Liver (tissue), 9 donors: ENCODE measurements around the gene ZFAND2B. TPM values are rescaled to one million over a fixed set of nuclear protein-coding genes. Genes with fewer than 3 reads are reported as not detected.

Experiments used
- DNase-seq: peaks from one replicate; pipeline ENCODE4 v3.0.0-alpha.2; 2017; ENCODE audit warnings: low spot score
- H3K27ac ChIP-seq, 2 donors: one replicate each; pipeline ENCODE4 v1.7.0; 2013; ENCODE audit warnings: inconsistent platforms in 2 of 2, low read length in 2 of 2, control low read depth in 1 of 2, low read depth in 1 of 2, mild to moderate bottlenecking in 1 of 2
- H3K27me3 ChIP-seq, 4 donors: one replicate each; pipeline versions ENCODE4 v1.6.1 to v1.7.0; 2013; ENCODE audit warnings: low read length in 3 of 4, inconsistent platforms in 1 of 4, mild to moderate bottlenecking in 1 of 4, moderate library complexity in 1 of 4; ENCODE audit not compliant: control insufficient read depth in 4 of 4, insufficient read depth in 4 of 4
- H3K36me3 ChIP-seq, 4 donors: one replicate each; pipeline versions ENCODE4 v1.6.1 to v1.7.0; 2013; ENCODE audit warnings: low read length in 3 of 4, mild to moderate bottlenecking in 3 of 4, low read depth in 1 of 4, moderate library complexity in 1 of 4; ENCODE audit not compliant: control insufficient read depth in 4 of 4, insufficient read depth in 3 of 4
- H3K4me1 ChIP-seq, 4 donors: one replicate each; pipeline versions ENCODE4 v1.6.1 to v1.7.0; 2013; ENCODE audit warnings: low read length in 3 of 4, mild to moderate bottlenecking in 3 of 4, moderate library complexity in 1 of 4; ENCODE audit not compliant: control insufficient read depth in 4 of 4, insufficient read depth in 4 of 4
- H3K4me3 ChIP-seq, 3 donors: one replicate each; pipeline versions ENCODE4 v1.6.1 to v1.7.0; 2013; ENCODE audit warnings: low read length in 3 of 3, control low read depth in 1 of 3, low read depth in 1 of 3, mild to moderate bottlenecking in 1 of 3
- H3K9ac ChIP-seq, 2 donors: one replicate each; pipeline ENCODE4 v1.7.0; 2013; ENCODE audit warnings: low read length in 2 of 2, mild to moderate bottlenecking in 2 of 2, moderate library complexity in 2 of 2, control low read depth in 1 of 2, low read depth in 1 of 2
- H3K9me3 ChIP-seq, 4 donors: one replicate each; pipeline versions ENCODE4 v1.6.1 to v1.7.0; 2013; ENCODE audit warnings: low read length in 3 of 4; ENCODE audit not compliant: control insufficient read depth in 4 of 4
- ATF3 ChIP-seq: IDR thresholded peaks from 2 replicates; pipeline ENCODE4 v1.6.1; 2016; ENCODE audit warnings: antibody characterized with exemption
- CTCF ChIP-seq: fragments of 150-350 bp; IDR thresholded peaks from 2 replicates; pipeline ENCODE4 v1.5.1; 2017; ENCODE audit warnings: improper control_type of control experiment, low read depth, low read length; ENCODE audit not compliant: missing input control
- EGR1 ChIP-seq, 2 donors: IDR thresholded peaks; 2 replicates each; pipeline ENCODE4 v1.6.1; 2016 to 2018; ENCODE audit warnings: antibody characterized with exemption in 2 of 2, low read depth in 2 of 2
- FOXA1 ChIP-seq: IDR thresholded peaks from 2 replicates; pipeline ENCODE4 v1.6.1; 2016; ENCODE audit warnings: antibody characterized with exemption
- FOXA2 ChIP-seq: IDR thresholded peaks from 2 replicates; pipeline ENCODE4 v1.6.1; 2016; ENCODE audit warnings: antibody characterized with exemption
- GABPA ChIP-seq, 2 donors: IDR thresholded peaks in 1 of 2; conservative IDR thresholded peaks in 1 of 2; 2 replicates each; pipeline ENCODE4 v1.6.1; 2016; ENCODE audit warnings: antibody characterized with exemption in 2 of 2, mild to moderate bottlenecking in 1 of 2, moderate library complexity in 1 of 2
- HNF4A ChIP-seq, 2 donors: conservative IDR thresholded peaks; 2 replicates each; pipeline ENCODE4 v1.6.1; 2016; ENCODE audit warnings: antibody characterized with exemption in 2 of 2, mild to moderate bottlenecking in 2 of 2
- HNF4G ChIP-seq: IDR thresholded peaks from 2 replicates; pipeline ENCODE4 v1.6.1; 2016; ENCODE audit warnings: antibody characterized with exemption
- JUND ChIP-seq, 2 donors: IDR thresholded peaks; 2 replicates each; pipeline ENCODE4 v1.6.1; 2016; ENCODE audit warnings: antibody characterized with exemption in 2 of 2
- NR2F2 ChIP-seq: IDR thresholded peaks from 2 replicates; pipeline ENCODE4 v1.6.1; 2016; ENCODE audit warnings: antibody characterized with exemption
- RAD21 ChIP-seq, 2 donors: IDR thresholded peaks; 2 replicates each; pipeline ENCODE4 v1.6.1; 2016; ENCODE audit warnings: antibody characterized with exemption in 2 of 2, mild to moderate bottlenecking in 2 of 2
- REST ChIP-seq: IDR thresholded peaks from 2 replicates; pipeline ENCODE4 v1.6.1; 2016; ENCODE audit warnings: antibody characterized with exemption, mild to moderate bottlenecking
- RXRA ChIP-seq, 2 donors: IDR thresholded peaks; 2 replicates each; pipeline ENCODE4 v1.6.1; 2017 to 2018; ENCODE audit warnings: antibody characterized with exemption in 2 of 2, mild to moderate bottlenecking in 1 of 2
- SP1 ChIP-seq: IDR thresholded peaks from 2 replicates; pipeline ENCODE4 v1.6.1; 2018; ENCODE audit warnings: antibody characterized with exemption, mild to moderate bottlenecking
- TAF1 ChIP-seq: conservative IDR thresholded peaks from 2 replicates; pipeline ENCODE4 v1.6.1; 2016; ENCODE audit warnings: antibody characterized with exemption, mild to moderate bottlenecking
- YY1 ChIP-seq: IDR thresholded peaks from 2 replicates; pipeline ENCODE4 v1.6.1; 2016; ENCODE audit warnings: antibody characterized with exemption, mild to moderate bottlenecking
- ZBTB33 ChIP-seq: IDR thresholded peaks from 2 replicates; pipeline ENCODE4 v1.6.1; 2016; ENCODE audit warnings: antibody characterized with exemption
- WGBS: extraction: QIAGEN DNeasy Blood & Tissue Kit; methylation state at CpG from one replicate; pipeline ENCODE4 v1.1.7; 2013; 5-methylcytosine and 5-hydroxymethylcytosine counted together
- polyA plus RNA-seq, 2 donors: library from polyadenylated mRNA; stranded (reverse) in 1 of 2; unstranded in 1 of 2; fragments of 200-250 nt in 1 of 2; fragments of >200 nt in 1 of 2; fragmentation: Nextera tagmentation in 1 of 2; extraction: Ambion mirVana in 1 of 2; gene quantifications; one replicate each; pipeline versions ENCODE4 v1.2.1 to v1.2.3, GENCODE V29; 2013 to 2015
- total RNA-seq, 2 donors: library from RNA; depleted of rRNA; stranded (reverse); fragments of >200 nt; gene quantifications; one replicate each; pipeline ENCODE4 v1.2.3, GENCODE V29; 2014
- TF ChIP-seq, protein P1 (sequence below): IDR thresholded peaks from 2 replicates; pipeline ENCODE4 v1.6.1; 2016; ENCODE audit warnings: antibody characterized with exemption
- donor health status: healthy.
- donor health status: healthy.
- donor health status: healthy.
- donor health status: healthy.
- donor health status: healthy.

Gene ZFAND2B
- total RNA-seq: 10 to 100 TPM; 19.6 to 29.8 TPM
- 10 to 100 TPM; 21.9 to 53.8 TPM for polyA plus RNA-seq

- peaks cover 3 to 26% (median 23%) of the 10 kb centered on the region in 4 donors for H3K4me1 ChIP-seq
- WGBS: under 1% methylated on average over 75 of the region's 76 CpGs
- H3K27ac ChIP-seq: peak within 1 kb of the TSS; percentile 95 to 97
- H3K9me3 ChIP-seq: no peaks in the 10 kb centered on the region
- DNase-seq: peak; percentile 94
- H3K4me3 ChIP-seq: peak within 1 kb of the TSS; percentile 78 to 95 (median 84)
- peaks cover 2 to 16% (median 8%) of the 10 kb centered on the region in 4 donors for H3K36me3 ChIP-seq
- no peak for TF ChIP-seq JUND (IDR thresholded peaks at IDR 0.05)
- no peak for TF ChIP-seq GABPA (IDR thresholded peaks at IDR 0.05 in 1 of 2, conservative IDR thresholded peaks at IDR 0.05 in 1 of 2)
- TF ChIP-seq RXRA (IDR thresholded peaks at IDR 0.05): no peak
- no peak for TF ChIP-seq NR2F2
- no peak for TF ChIP-seq REST
- peak in 1 of 2 donors; percentile 52 for TF ChIP-seq RAD21 (IDR thresholded peaks at IDR 0.05)
- TF ChIP-seq EGR1 (IDR thresholded peaks at IDR 0.05; ENCODE audit: low read depth in 2 of 2): no peak
- peak; percentile 66 to 69 for TF ChIP-seq HNF4A (conservative IDR thresholded peaks at IDR 0.05)
- TF ChIP-seq FOXA1: no peak
- TF ChIP-seq ATF3: no peak
- peak; percentile 72 for TF ChIP-seq TAF1
- TF ChIP-seq, protein P1, sequence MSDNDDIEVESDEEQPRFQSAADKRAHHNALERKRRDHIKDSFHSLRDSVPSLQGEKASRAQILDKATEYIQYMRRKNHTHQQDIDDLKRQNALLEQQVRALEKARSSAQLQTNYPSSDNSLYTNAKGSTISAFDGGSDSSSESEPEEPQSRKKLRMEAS: no peak
- no peak for TF ChIP-seq ZBTB33
- TF ChIP-seq SP1: peak; percentile 33
- TF ChIP-seq HNF4G: peak; percentile 60
- peak; percentile 2 for TF ChIP-seq CTCF
- TF ChIP-seq FOXA2: no peak
- peak; percentile 30 for TF ChIP-seq YY1
- peak within 1 kb of the TSS; percentile 89 to 97 for H3K9ac ChIP-seq
- no peaks in the 10 kb centered on the region for H3K27me3 ChIP-seq
Measured at GRCh38 chr2:219206328-219207133, at the start of gene ZFAND2B. Gene ZFAND2B, plus strand, starts transcription at chr2:219206782. Its CDS starts 206 bp downstream, at chr2:219206988.
